SK-N-SH (cell line): ENCODE data around the gene IGF1R. TPM values are rescaled to one million over a fixed set of nuclear protein-coding genes. Genes with fewer than 3 reads are reported as not detected.

Experiments
- CTCF ChIA-PET: fragments of 300-600, 350-600 bp; formaldehyde crosslinking; extraction: SDS; loops from one replicate; lab custom pipeline; 2021; lab: Yijun Ruan, JAX
- POLR2A ChIA-PET: fragments of 350-600 bp; sonication (Branson Sonifier 250); formaldehyde crosslinking; extraction: SDS; loops from one replicate; lab custom pipeline; 2020; ENCODE audit warnings: antibody characterized with exemption, inconsistent platforms; lab: Yijun Ruan, JAX
- DNase-seq: peaks from one replicate; pipeline ENCODE4 v3.0.0; 2012
- H2AFZ ChIP-seq: fragments of 200-600 bp; sonication (generic); 2 replicates; pipeline ENCODE4 v1.8.1; 2016; ENCODE audit warnings: antibody characterized with exemption, mild to moderate bottlenecking, low read depth
- H3F3A ChIP-seq: fragments of 200-600 bp; sonication (generic); replicated peaks from 2 replicates; pipeline ENCODE3; 2016; ENCODE audit warnings: antibody characterized with exemption, mild to moderate bottlenecking; ENCODE audit not compliant: insufficient read depth
- H3K27ac ChIP-seq, 2 experiments: fragments of 200-500 bp in 1 of 2; fragments of 200-600 bp in 1 of 2; sonication (Bioruptor generic) in 1 of 2; sonication (generic), shearing (Covaris generic) in 1 of 2; 2 replicates each; pipeline versions ENCODE4 v1.5.1 to v1.6.1; 2014 to 2016; ENCODE audit warnings: low read depth in 2 of 2, inconsistent platforms in 1 of 2, low read length in 1 of 2, mild to moderate bottlenecking in 1 of 2, mixed read lengths in 1 of 2
- H3K27me3 ChIP-seq: fragments of 200-600 bp; sonication (generic), shearing (Covaris generic); 2 replicates; pipeline ENCODE4 v1.6.1; 2016; ENCODE audit warnings: mixed run types; ENCODE audit not compliant: insufficient read depth
- H3K36me3 ChIP-seq, 2 experiments: fragments of 200-500 bp in 1 of 2; fragments of 200-600 bp in 1 of 2; sonication (Bioruptor generic) in 1 of 2; sonication (generic) in 1 of 2; replicated peaks in 1 of 2; 2 replicates each; pipeline versions ENCODE3 to v1.5.1; 2014 to 2016; ENCODE audit warnings: low read length in 1 of 2, mild to moderate bottlenecking in 1 of 2; ENCODE audit not compliant: insufficient read depth in 2 of 2, control insufficient read depth in 1 of 2
- H3K4me1 ChIP-seq, 2 experiments: fragments of 200-500 bp in 1 of 2; fragments of 200-600 bp in 1 of 2; sonication (Bioruptor generic) in 1 of 2; sonication (generic), shearing (Covaris generic) in 1 of 2; 2 replicates each; pipeline versions ENCODE4 v1.5.1 to v1.6.1; 2014 to 2016; ENCODE audit warnings: low read depth in 1 of 2, low read length in 1 of 2, mixed run types in 1 of 2; ENCODE audit not compliant: insufficient read depth in 2 of 2, control insufficient read depth in 1 of 2
- H3K4me2 ChIP-seq: fragments of 200-600 bp; sonication (generic), shearing (Covaris generic); 2 replicates; pipeline ENCODE4 v1.6.1; 2017; ENCODE audit warnings: mixed run types
- H3K4me3 ChIP-seq, 2 experiments: fragments of 200-500 bp in 1 of 2; fragments of 200-600 bp in 1 of 2; sonication (Bioruptor generic) in 1 of 2; sonication (generic), shearing (Covaris generic) in 1 of 2; 2 replicates each; pipeline versions ENCODE4 v1.5.1 to v1.8.1; 2014 to 2016; ENCODE audit warnings: low read depth in 2 of 2, inconsistent platforms in 1 of 2, low read length in 1 of 2, mild to moderate bottlenecking in 1 of 2, mixed read lengths in 1 of 2, moderate library complexity in 1 of 2
- H3K79me2 ChIP-seq: fragments of 200-600 bp; sonication (generic); 2 replicates; pipeline ENCODE4 v1.8.1; 2017; ENCODE audit warnings: mild to moderate bottlenecking; ENCODE audit not compliant: insufficient read depth
- H3K9ac ChIP-seq: fragments of 200-600 bp; sonication (generic); 2 replicates; pipeline ENCODE4 v1.6.1; 2017; ENCODE audit warnings: mixed run types
- H3K9me2 ChIP-seq: fragments of 200-600 bp; sonication (generic); 2 replicates; pipeline ENCODE4 v1.6.1; 2017; ENCODE audit warnings: mixed run types
- H3K9me3 ChIP-seq: fragments of 200-600 bp; sonication (generic); 2 replicates; pipeline ENCODE4 v1.6.1; 2017; ENCODE audit warnings: mixed run types, mild to moderate bottlenecking, moderate library complexity
- H4K20me1 ChIP-seq: fragments of 200-600 bp; sonication (generic); 2 replicates; pipeline ENCODE4 v1.6.1; 2017; ENCODE audit warnings: mild to moderate bottlenecking, mixed run types; ENCODE audit not compliant: insufficient read depth
- CTCF ChIP-seq: fragments of 200-600 bp; sonication (generic); IDR thresholded peaks from 2 replicates; pipeline ENCODE4 v1.6.1; 2017; ENCODE audit warnings: antibody characterized with exemption, mild to moderate bottlenecking, moderate library complexity
- EP300 ChIP-seq, 2 experiments: IDR thresholded peaks; 2 replicates each; pipeline versions ENCODE4 v1.4.0 to v1.6.1; 2012; ENCODE audit warnings: borderline replicate concordance in 1 of 2, low read depth in 1 of 2, low read length in 1 of 2
- FOXJ3 ChIP-seq: sonication (generic); formaldehyde crosslinking; IDR thresholded peaks from 2 replicates; pipeline ENCODE4 v1.5.1; 2020; ENCODE audit warnings: mild to moderate bottlenecking, missing genetic modification reagents
- IRF3 ChIP-seq: fragments of 150-350 bp; IDR thresholded peaks from 2 replicates; pipeline ENCODE4 v1.6.1; 2016; ENCODE audit warnings: mild to moderate bottlenecking, low read depth, low read length
- PBX3 ChIP-seq: IDR thresholded peaks from 2 replicates; pipeline ENCODE4; 2012
- RCOR1 ChIP-seq: fragments of 150-350 bp; IDR thresholded peaks from 2 replicates; pipeline ENCODE4 v1.6.1; 2017; ENCODE audit warnings: antibody characterized with exemption, low read length
- REST ChIP-seq: IDR thresholded peaks from 2 replicates; pipeline ENCODE4 v1.6.1; 2012; ENCODE audit warnings: mild to moderate bottlenecking, low read depth, low read length, moderate library complexity
- WGBS: methylation state at CpG from one replicate; pipeline ENCODE4 v1.1.6; 2017; ENCODE audit warnings: low lambda C conversion rate; 5-methylcytosine and 5-hydroxymethylcytosine counted together
- polyA plus RNA-seq, 3 experiments: library from polyadenylated mRNA; depleted of rRNA; stranded (reverse); fragments of >200 nt; gene quantifications; 2 replicates each; pipeline ENCODE4 v1.2.3, GENCODE V29; 2012

IGF1R gene
- polyA plus RNA-seq, 1 of the 3 experiments (the other 2 are of a cell fraction): 9.5 TPM

DNA sequence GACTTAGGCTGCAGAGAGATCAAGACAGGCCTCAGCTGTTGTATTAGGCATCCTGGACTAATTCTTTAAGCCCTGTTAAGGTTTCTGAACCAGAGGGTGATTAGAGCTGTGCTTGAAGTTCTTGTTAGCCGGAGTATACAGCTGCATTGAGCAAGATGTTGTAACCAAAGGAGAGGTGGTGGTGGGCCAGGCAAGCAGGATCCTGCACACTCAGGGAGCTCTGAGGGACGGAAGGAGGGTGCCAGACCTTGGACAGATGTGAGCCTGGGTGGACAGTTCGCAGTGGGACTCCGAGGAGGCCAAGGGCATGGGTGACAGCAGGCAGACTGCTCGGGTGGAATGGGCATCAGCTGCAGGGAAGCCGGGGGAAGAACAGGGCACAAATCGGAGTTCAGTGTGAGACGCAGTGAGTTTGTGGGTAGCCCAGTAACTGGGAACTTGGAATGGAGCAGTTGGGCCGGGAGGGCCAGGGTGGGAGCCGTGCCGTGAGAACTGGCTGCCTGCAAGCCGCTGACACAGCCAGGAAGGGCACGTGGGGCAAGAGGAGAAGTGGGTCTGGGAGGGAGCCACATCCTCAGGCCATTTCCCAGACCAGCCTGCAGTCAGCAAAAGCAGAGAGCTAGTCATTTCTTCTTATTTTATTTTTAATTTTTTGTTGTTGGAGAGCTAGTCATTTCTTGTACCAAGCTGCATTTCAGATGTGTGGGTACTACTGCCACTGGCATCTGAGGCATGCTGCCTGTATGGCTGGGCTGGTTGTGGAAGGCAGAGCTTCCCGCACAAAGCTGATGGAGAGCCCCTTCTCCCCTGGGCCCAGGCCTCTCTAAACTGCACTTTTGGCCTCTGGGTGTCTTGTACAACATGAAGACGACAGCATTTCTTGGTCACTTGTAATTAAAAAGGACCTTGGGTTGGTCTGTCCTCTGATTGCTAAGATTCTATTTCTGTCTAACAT is 298.2 kb downstream of the IGF1R start:
- Histone ChIP-seq H3K9me3 (no peaks in the 10 kb centered on the region), H2AFZ (no peak overlapping the region), H3K27me3 (no peaks in the 10 kb centered on the region), H3K79me2 (no peaks in the 10 kb centered on the region), H4K20me1 (no peaks in the 10 kb centered on the region), H3F3A (no peaks in the 10 kb centered on the region), H3K4me3 (no peak overlapping the region), H3K9me2 (no peaks in the 10 kb centered on the region), H3K4me1 (peaks cover 0 to 3% of the 10 kb centered on the region in 2 experiments; a peak in 1 of 4 replicates), H3K9ac (no peak overlapping the region), H3K27ac (no peak overlapping the region), H3K36me3 (peaks cover 7 to 44% of the 10 kb centered on the region in 2 experiments), H3K4me2 (no peak overlapping the region)
- ChIA-PET CTCF (interaction anchor here (0.6 to 1.3 kb wide), 2 partner anchors 153 to 296 kb away, joined by 3 read pairs; no protein-coding TSS in a partner anchor), POLR2A (no interaction called here)
- WGBS: 88% methylated on average over 15 of the region's 15 CpGs
- no peak for DNase-seq
- TF ChIP-seq REST (no peak), RCOR1 (no peak), EP300 (IDR thresholded peaks at IDR 0.05; ENCODE audit: borderline replicate concordance in 1 of 2, low read depth in 1 of 2, low read length in 1 of 2) (no peak), PBX3 (no peak), FOXJ3 (CRISPR knock-in tag) (no peak), IRF3 (no peak), CTCF (no peak)
